GM12872 (cell line): ENCODE data around the gene LECT2.

Source experiments
- CTCF ChIP-seq: IDR thresholded peaks from 3 replicates; pipeline ENCODE4 v1.5.1; 2011; ENCODE audit warnings: low read depth, mild to moderate bottlenecking, low read length, moderate library complexity; ENCODE audit not compliant: insufficient read depth

Gene LECT2

GRCh38 chr5:135978212-135978631, 23.4 kb upstream of the LECT2 start:
- no peak for TF ChIP-seq CTCF

DNA sequence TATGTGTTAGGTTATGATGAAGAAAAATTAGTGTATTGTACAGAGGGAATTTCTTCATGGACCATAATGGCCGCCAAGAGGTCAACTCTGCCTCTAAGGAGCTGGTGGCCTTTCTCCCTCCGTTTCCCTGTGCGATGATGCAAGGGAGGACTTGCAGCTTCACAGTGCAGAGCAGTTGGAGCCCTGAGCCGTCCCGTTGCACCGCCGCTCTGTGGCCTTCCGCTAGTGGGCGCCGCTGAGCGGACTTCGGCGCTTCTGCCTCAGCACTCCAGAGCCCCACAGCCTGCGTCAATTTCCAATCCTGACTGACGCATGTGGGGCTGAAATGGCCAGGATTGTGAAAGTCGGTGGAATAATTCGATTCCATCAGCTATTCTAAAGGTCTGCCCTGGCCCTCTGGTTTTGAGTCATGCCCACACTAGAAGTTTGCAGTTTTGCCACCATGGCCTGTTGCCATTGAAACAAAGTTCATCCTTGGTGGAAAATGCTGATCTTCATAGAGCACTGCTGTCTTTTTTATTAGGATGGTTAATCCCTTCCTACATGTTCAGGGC, 22.7 kb upstream of the LECT2 start:
- peak; percentile 95 for TF ChIP-seq CTCF

DNA sequence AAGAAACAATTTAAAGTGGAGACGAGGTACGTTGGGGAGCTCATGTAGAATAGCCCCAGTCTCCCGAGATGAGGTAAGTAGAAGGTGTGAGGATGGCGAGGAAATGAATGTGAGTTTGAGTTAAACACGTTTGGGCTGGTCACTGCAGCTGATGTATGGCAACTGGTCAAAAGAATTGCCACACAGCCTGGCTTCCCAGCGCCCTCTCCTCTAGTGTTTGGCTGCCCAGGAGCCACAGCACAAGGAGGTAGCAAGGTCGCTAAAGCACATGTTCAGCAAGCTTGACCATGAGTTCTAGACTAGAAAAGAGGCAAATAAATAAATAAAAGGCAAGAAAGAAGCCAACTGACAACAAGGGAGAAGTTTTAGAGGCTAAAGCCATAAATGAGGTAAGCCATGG, 21.4 kb upstream of the LECT2 start:
- TF ChIP-seq CTCF = no peak

DNA sequence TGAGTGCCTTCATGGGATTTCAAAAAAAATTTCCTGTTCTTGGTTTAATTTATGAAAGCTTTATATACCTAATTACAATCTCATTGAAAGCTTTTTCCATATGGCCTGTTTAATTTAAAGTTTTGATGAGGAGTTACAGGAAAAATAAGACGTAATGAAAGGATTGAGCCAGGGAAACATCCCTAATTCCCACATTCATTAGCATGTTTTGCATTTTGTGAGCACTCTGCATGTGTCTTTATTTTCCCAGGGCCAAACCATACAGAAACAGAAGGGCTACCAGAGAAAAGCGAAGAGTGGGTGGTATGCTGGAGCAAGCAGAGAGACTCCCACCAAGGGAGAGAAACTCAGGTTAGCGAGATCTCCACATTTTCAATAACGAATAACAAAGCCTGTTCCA, 20.3 kb upstream of the LECT2 start:
- no peak for TF ChIP-seq CTCF

DNA sequence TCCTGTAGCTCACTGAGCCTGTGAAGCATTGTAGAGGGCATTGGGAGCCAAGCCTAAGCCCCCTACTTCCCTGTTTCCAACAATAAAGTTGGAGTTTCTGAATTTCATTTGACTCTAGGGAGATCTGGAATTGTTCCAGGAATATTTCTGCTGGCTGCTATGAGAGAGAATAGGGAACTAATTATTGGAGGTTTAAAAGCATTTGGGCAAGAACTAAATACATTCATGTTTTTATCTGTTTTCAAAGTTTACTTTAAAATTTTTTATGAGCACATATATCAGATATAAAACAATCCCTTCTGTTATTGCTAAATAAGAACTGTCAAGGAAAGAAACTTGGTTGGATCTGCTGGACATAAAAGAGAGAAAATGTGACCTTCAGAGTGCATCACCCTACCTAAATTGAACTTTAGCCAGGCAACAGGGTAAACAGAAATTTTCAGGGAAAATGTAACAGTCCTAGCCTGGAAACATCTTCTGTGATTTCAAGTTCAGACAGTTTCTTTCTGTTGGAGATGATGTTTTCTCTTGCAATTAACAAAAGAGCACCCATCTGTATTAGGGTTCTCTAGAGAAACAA, 19.3 kb upstream of the LECT2 start:
- TF ChIP-seq CTCF = no peak

DNA sequence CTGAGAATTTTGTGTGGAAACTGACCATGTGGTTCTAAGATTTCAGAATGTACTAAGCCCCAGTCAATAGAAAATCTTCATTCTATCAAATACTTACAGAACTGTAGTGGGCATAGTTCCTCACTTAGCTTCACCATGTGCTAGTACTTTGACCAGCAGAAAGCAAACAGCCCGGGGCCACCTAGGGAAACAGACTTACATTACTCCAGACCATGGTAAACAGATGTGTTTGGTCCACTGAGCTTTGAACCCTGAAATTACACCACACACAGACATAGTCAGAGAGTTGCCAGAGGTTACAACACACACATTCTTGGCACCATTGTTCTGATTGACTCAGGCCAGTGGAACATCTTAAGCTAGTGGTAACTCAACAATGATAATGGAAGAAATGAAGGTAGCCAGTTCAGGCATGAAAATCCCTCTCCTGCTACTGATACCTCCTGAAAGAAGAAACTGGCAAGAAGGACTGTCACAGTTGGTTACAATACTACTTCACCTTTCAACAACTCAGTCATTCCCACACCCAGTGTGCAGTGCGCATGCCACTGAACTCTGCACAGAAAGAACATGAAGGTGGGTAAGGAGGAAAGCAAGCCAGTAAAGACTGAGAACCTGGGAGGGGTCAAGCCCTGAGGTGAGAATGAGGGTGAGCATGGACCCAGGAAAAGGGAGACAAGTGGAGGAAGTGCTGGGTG, 18.7 kb upstream of the LECT2 start:
- TF ChIP-seq CTCF = no peak

GRCh38 chr5:135971701-135972100, 16.9 kb upstream of the LECT2 start:
- no peak for TF ChIP-seq CTCF
